OCI-LY7 (cell line): ENCODE measurements around the gene ZNF420.

Experiments used
- EZH2phosphoT487 ChIP-seq: fragments of 200-600 bp; sonication (generic); IDR thresholded peaks from 2 replicates; pipeline ENCODE4 v1.6.1; 2018; ENCODE audit warnings: low read depth, borderline replicate concordance, mild to moderate bottlenecking, mixed run types, antibody characterized with exemption, low read length, moderate library complexity, mixed read lengths
- TF ChIP-seq, protein P1 (sequence below): fragments of 200-600 bp; sonication (generic); conservative IDR thresholded peaks from 2 replicates; pipeline ENCODE4 v1.5.1; 2014; ENCODE audit warnings: mild to moderate bottlenecking, antibody characterized with exemption, low read length, moderate library complexity, mixed read lengths

- TF ChIP-seq, protein P1, sequence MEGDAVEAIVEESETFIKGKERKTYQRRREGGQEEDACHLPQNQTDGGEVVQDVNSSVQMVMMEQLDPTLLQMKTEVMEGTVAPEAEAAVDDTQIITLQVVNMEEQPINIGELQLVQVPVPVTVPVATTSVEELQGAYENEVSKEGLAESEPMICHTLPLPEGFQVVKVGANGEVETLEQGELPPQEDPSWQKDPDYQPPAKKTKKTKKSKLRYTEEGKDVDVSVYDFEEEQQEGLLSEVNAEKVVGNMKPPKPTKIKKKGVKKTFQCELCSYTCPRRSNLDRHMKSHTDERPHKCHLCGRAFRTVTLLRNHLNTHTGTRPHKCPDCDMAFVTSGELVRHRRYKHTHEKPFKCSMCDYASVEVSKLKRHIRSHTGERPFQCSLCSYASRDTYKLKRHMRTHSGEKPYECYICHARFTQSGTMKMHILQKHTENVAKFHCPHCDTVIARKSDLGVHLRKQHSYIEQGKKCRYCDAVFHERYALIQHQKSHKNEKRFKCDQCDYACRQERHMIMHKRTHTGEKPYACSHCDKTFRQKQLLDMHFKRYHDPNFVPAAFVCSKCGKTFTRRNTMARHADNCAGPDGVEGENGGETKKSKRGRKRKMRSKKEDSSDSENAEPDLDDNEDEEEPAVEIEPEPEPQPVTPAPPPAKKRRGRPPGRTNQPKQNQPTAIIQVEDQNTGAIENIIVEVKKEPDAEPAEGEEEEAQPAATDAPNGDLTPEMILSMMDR: peak; percentile 78
- no peak for TF ChIP-seq EZH2phosphoT487
These were observed 35.8 kb downstream of the ZNF420 start for GRCh38 chr19:37114001-37114400.
